Hepatocyte (in vitro differentiated cells): ENCODE measurements around the gene ZC3H12D.

ENCODE experiments used
- CTCF ChIP-seq: fragments of 200-600 bp; sonication (generic); IDR thresholded peaks from 2 replicates; pipeline ENCODE4 v1.5.1; 2016; ENCODE audit warnings: antibody characterized with exemption, mild to moderate bottlenecking; ENCODE audit not compliant: poor library complexity
- EZH2 ChIP-seq: fragments of 200-600 bp; sonication (generic); IDR thresholded peaks from 2 replicates; pipeline ENCODE4 v1.6.1; 2016; ENCODE audit warnings: antibody characterized with exemption, mild to moderate bottlenecking, borderline replicate concordance

- no peak for TF ChIP-seq CTCF
- TF ChIP-seq EZH2, result no peak
Measured at GRCh38 chr6:149433881-149434280, 50.9 kb downstream of the ZC3H12D start.
